A673 (cell line): Measurements from ENCODE around the gene FZD10.

Source experiments
- EZH2 ChIP-seq: fragments of 200-600 bp; sonication (generic); IDR thresholded peaks from 2 replicates; pipeline ENCODE4 v1.6.1; 2017; ENCODE audit warnings: borderline replicate concordance, low read depth, mild to moderate bottlenecking, mixed read lengths, antibody characterized with exemption, low read length; ENCODE audit not compliant: poor library complexity, severe bottlenecking
- TF ChIP-seq, protein P1 (sequence below): fragments of 300-800, 200-600 bp; sonication (generic); conservative IDR thresholded peaks from 2 replicates; pipeline ENCODE4 v1.5.1; 2017; ENCODE audit warnings: low read depth, mild to moderate bottlenecking, antibody characterized with exemption, low read length, moderate library complexity, mixed read lengths

DNA sequence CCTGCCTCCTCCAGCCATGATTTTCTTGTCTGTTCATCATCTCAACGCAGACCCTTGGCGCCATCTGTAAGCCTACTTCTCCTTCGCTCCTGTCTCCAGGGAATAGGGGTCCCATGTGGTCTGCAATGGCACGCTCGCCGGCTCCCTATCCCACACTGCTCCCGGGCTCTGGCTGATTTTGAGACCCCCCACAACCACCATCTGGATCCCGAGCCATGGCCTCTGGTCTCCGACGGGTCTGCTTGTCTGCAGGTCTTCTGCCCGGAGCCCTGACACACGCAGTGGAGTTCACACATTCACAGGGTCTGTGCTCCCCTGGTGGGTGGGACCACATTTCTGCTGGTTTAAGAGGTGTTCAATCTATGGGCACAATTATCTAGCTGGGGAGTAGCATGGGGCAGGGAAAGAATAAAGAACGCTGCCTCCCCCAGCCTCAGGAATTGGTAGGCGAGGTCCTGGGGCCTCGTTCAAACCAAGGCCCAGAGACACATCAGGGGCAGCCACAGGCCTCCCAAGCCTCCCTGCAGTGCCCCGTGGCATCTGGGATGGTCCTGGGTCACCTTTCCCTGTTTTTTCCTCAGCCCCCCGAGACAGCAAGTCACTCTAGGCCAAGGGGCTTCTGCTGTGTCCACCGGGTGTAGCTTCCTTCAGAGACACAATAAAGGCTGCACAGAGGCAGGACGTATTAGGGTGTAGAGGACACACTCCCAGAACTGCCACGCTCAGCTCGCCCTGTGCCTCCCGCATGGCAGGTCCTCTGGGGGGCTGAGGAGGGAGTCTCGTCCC is 21.5 kb downstream of the FZD10 start:
- TF ChIP-seq, protein P1, sequence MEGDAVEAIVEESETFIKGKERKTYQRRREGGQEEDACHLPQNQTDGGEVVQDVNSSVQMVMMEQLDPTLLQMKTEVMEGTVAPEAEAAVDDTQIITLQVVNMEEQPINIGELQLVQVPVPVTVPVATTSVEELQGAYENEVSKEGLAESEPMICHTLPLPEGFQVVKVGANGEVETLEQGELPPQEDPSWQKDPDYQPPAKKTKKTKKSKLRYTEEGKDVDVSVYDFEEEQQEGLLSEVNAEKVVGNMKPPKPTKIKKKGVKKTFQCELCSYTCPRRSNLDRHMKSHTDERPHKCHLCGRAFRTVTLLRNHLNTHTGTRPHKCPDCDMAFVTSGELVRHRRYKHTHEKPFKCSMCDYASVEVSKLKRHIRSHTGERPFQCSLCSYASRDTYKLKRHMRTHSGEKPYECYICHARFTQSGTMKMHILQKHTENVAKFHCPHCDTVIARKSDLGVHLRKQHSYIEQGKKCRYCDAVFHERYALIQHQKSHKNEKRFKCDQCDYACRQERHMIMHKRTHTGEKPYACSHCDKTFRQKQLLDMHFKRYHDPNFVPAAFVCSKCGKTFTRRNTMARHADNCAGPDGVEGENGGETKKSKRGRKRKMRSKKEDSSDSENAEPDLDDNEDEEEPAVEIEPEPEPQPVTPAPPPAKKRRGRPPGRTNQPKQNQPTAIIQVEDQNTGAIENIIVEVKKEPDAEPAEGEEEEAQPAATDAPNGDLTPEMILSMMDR: no peak
- no peak for TF ChIP-seq EZH2
